Transverse colon (tissue), 4 donors: ENCODE results near the gene MARCKSL1. TPM values are rescaled to one million over a fixed set of nuclear protein-coding genes. Genes with fewer than 3 reads are reported as not detected.

Experiments
- DNase-seq: peaks from one replicate; pipeline ENCODE4 v3.0.0-alpha.2; 2019
- H3K27ac ChIP-seq, 4 donors: fragments of 200-600 bp; sonication (generic); 2 replicates each; pipeline ENCODE4 v1.5.1; 2016 to 2018; ENCODE audit warnings: inconsistent platforms in 4 of 4
- H3K27me3 ChIP-seq: fragments of 200-600 bp; sonication (generic); 2 replicates; pipeline ENCODE4 v1.5.1; 2017; ENCODE audit warnings: inconsistent platforms
- H3K36me3 ChIP-seq, 4 donors: fragments of 200-600 bp; sonication (generic); 2 replicates each; pipeline ENCODE4 v1.5.1; 2017 to 2019; ENCODE audit warnings: inconsistent platforms in 4 of 4
- H3K4me1 ChIP-seq, 4 donors: fragments of 200-600 bp; sonication (generic); 2 replicates each; pipeline ENCODE4 v1.5.1; 2017 to 2020; ENCODE audit warnings: inconsistent platforms in 4 of 4
- H3K4me3 ChIP-seq, 4 donors: fragments of 200-600 bp; sonication (generic); 1 replicate in 1 of 4; 2 replicates in 3 of 4; pipeline versions ENCODE4 v1.5.1 to v1.6.1; 2017 to 2019; ENCODE audit warnings: inconsistent platforms in 4 of 4
- H3K9me3 ChIP-seq, 2 donors: fragments of 200-600 bp; sonication (generic); 2 replicates each; pipeline ENCODE4 v1.5.1; 2017 to 2019; ENCODE audit warnings: inconsistent platforms in 2 of 2
- CTCF ChIP-seq, 5 experiments: fragments of 200-600 bp in 3 of 5; fragments of 450-650 bp in 2 of 5; sonication (generic) in 3 of 5; IDR thresholded peaks; 1 replicate in 2 of 5; 2 replicates in 3 of 5; pipeline ENCODE4 v1.5.1; 2016 to 2017; ENCODE audit warnings: antibody characterized with exemption in 5 of 5, inconsistent platforms in 3 of 5, mild to moderate bottlenecking in 2 of 5, moderate library complexity in 1 of 5
- EP300 ChIP-seq: sonication (generic); formaldehyde crosslinking; IDR thresholded peaks from one replicate; pipeline ENCODE4 v1.6.1; 2017; ENCODE audit warnings: antibody characterized with exemption, low read depth
- POLR2A ChIP-seq: fragments of 450-650 bp; IDR thresholded peaks from one replicate; pipeline ENCODE4 v1.6.1; 2016; ENCODE audit warnings: antibody characterized with exemption, mild to moderate bottlenecking, moderate library complexity
- POLR2AphosphoS5 ChIP-seq, 3 donors: sonication (generic); formaldehyde crosslinking; IDR thresholded peaks; one replicate each; pipeline ENCODE4 v1.6.1; 2016; ENCODE audit warnings: antibody characterized with exemption in 3 of 3
- WGBS, 2 donors: methylation state at CpG; one replicate each; pipeline ENCODE4 v1.1.5; 2018; ENCODE audit warnings: low coverage in 1 of 2; 5-methylcytosine and 5-hydroxymethylcytosine counted together
- in situ Hi-C, 4 donors: fragments of 200-750 bp; cut with MboI; loops; one replicate each; pipeline versions ENCODE4 v1.15.0 to v1.15.1; 2017; ENCODE audit warnings: low sequenced_read_pairs in 3 of 4, low pct_ligation_motif_present in 1 of 4, low pct_unique_long_range_greater_than_20kb in 1 of 4
- intact Hi-C: fragments of 100-400 bp; cut with DNase I; formaldehyde crosslinking; loops from one replicate; pipeline ENCODE4 v1.15.1; 2023; ENCODE audit warnings: low total_unique reads
- total RNA-seq, 4 donors: library from RNA; depleted of rRNA; stranded (reverse); fragments of >200 nt; gene quantifications; one replicate each; pipeline ENCODE4 v1.1.0, GENCODE V29; 2016

MARCKSL1 gene
- 10 to 100 TPM; 40.0 to 62.8 (median 53.0) TPM for total RNA-seq

- Histone ChIP-seq H3K27ac (peak within 1 kb of the TSS; percentile 84 to 91 (median 86)), H3K36me3 (peaks cover 0 to 11% (median 4%) of the 10 kb centered on the region in 4 donors), H3K4me1 (peaks cover 16 to 61% (median 43%) of the 10 kb centered on the region in 4 donors), H3K4me3 (peak within 1 kb of the TSS; percentile 87 to 93 (median 90)), H3K9me3 (no peaks in the 10 kb centered on the region), H3K27me3 (no peaks in the 10 kb centered on the region)
- peak; percentile 88 for DNase-seq
- 3% methylated on average over 46 of the region's 95 CpGs; no CpG with 5 or more reads in 1 of the 2 donors for WGBS, 2 donors
- TF ChIP-seq POLR2AphosphoS5 (IDR thresholded peaks at IDR 0.05) = peak; percentile 84 to 97 (median 97)
- no peak for TF ChIP-seq EP300
- TF ChIP-seq CTCF (IDR thresholded peaks at IDR 0.05) = no peak
- peak; percentile 89 for TF ChIP-seq POLR2A
- intact Hi-C loops (no loop called here), in situ Hi-C loops (no loop called here)
Measured at GRCh38 chr1:32335790-32336590, at the start of gene MARCKSL1. TSS of gene MARCKSL1 (minus strand) at chr1:32336233. CDS start at chr1:32336033, 200 bp downstream.

GRCh38 chr1:32380057-32380456 lies 44.0 kb upstream of the MARCKSL1 start:
- in situ Hi-C loops = loop anchor here in 1 of 4 donors (25.0 kb wide), 1 partner anchor 168 kb away; the partner anchor contains the start of genes CCDC28B, DCDC2B, EIF3I and IQCC
- H3K4me3 ChIP-seq = no peak overlapping the region
- no peaks in the 10 kb centered on the region for H3K4me1 ChIP-seq
- H3K27ac ChIP-seq = no peak overlapping the region
- intact Hi-C loops = no loop called here
- 89 to 95% methylated on average over 4 to 9 of the region's 9 CpGs for WGBS, 2 donors
- H3K9me3 ChIP-seq = no peaks in the 10 kb centered on the region
- no peaks in the 10 kb centered on the region for H3K27me3 ChIP-seq
- TF ChIP-seq EP300 = no peak
- TF ChIP-seq CTCF (IDR thresholded peaks at IDR 0.05) = no peak
- TF ChIP-seq POLR2A = no peak
- TF ChIP-seq POLR2AphosphoS5 (IDR thresholded peaks at IDR 0.05) = no peak
- no peak for DNase-seq
- H3K36me3 ChIP-seq = peaks cover 0 to 96% (median 48%) of the 10 kb centered on the region in 4 donors

- TF ChIP-seq POLR2A (no peak), POLR2AphosphoS5 (IDR thresholded peaks at IDR 0.05) (no peak), EP300 (no peak), CTCF (IDR thresholded peaks at IDR 0.05) (no peak)
- 92 to 100% methylated on average over 1 to 12 of the region's 12 CpGs for WGBS, 2 donors
- Histone ChIP-seq H3K36me3 (peaks cover 0 to 95% (median 47%) of the 10 kb centered on the region in 4 donors), H3K9me3 (no peaks in the 10 kb centered on the region), H3K27ac (no peak overlapping the region), H3K4me1 (no peaks in the 10 kb centered on the region), H3K27me3 (no peaks in the 10 kb centered on the region), H3K4me3 (no peak overlapping the region)
- intact Hi-C loops (no loop called here), in situ Hi-C loops (loop anchor here in 1 of 4 donors (25.0 kb wide), 1 partner anchor 165 kb away; the partner anchor contains the start of genes CCDC28B, DCDC2B, EIF3I and IQCC)
- DNase-seq = no peak
Measured at GRCh38 chr1:32377541-32378220, 41.6 kb upstream of the MARCKSL1 start.

GRCh38 chr1:32376199-32376598 lies 40.2 kb upstream of the MARCKSL1 start:
- 91 to 100% methylated on average over 1 to 7 of the region's 11 CpGs for WGBS, 2 donors
- no peaks in the 10 kb centered on the region for H3K4me1 ChIP-seq

More at GRCh38 chr1:32376199-32376598, 40.2 kb upstream of the MARCKSL1 start:
- Histone ChIP-seq H3K36me3 (peaks cover 0 to 91% (median 43%) of the 10 kb centered on the region in 4 donors), H3K27me3 (no peaks in the 10 kb centered on the region), H3K4me3 (no peak overlapping the region), H3K27ac (no peak overlapping the region), H3K9me3 (no peaks in the 10 kb centered on the region)
- in situ Hi-C loops (loop anchor here in 1 of 4 donors (25.0 kb wide), 1 partner anchor 164 kb away; the partner anchor contains the start of genes CCDC28B, DCDC2B, EIF3I and IQCC), intact Hi-C loops (no loop called here)
- DNase-seq = no peak
- TF ChIP-seq POLR2A = no peak
- TF ChIP-seq EP300 = no peak
- no peak for TF ChIP-seq POLR2AphosphoS5 (IDR thresholded peaks at IDR 0.05)
- TF ChIP-seq CTCF (IDR thresholded peaks at IDR 0.05) = no peak
